Measurements from ENCODE around the gene RNASEH1. TPM values are rescaled to one million over a fixed set of nuclear protein-coding genes. Genes with fewer than 3 reads are reported as not detected.

The RNASEH1 gene
- total and polyA plus RNA-seq, 2 experiments from 2014 or later: 33.2 to 40.7 TPM

- 0 out of 2 replicates have a peak, but pooled peaks cover 8% of the 10 kb centered on the region for H3F3A ChIP-seq (replicated peaks; ENCODE audit: low read depth)
- peak; percentile 60 for ATAC-seq
- no peaks in the 10 kb centered on the region for H4K20me1 ChIP-seq (replicated peaks; ENCODE audit: insufficient read depth)
- peak; percentile 96 for DNase-seq (ENCODE audit: low spot score)
- H3K36me3 ChIP-seq (ENCODE audit: insufficient read depth): no peaks in the 10 kb centered on the region
- Mint-ChIP-seq H3K27ac (peak overlapping the region; percentile 89), H3K4me3 (peak overlapping the region; percentile 74), H3K4me1 (peaks cover 23% of the 10 kb centered on the region), H3K36me3 (ENCODE audit: low read depth) (peaks cover 21% of the 10 kb centered on the region), H3K27me3 (ENCODE audit: insufficient read depth, low read depth, poor library complexity) (peaks cover 18% of the 10 kb centered on the region), H3K9me3 (peaks cover 10% of the 10 kb centered on the region; the same call in 2 of the 3 replicates)
- 0 out of 2 replicates have a peak, but pooled peaks cover 5% of the 10 kb centered on the region for H3K27me3 ChIP-seq (ENCODE audit: insufficient read depth)
- peaks cover 23% of the 10 kb centered on the region for H3K79me2 ChIP-seq (replicated peaks; ENCODE audit: insufficient read depth)
- 0 out of 2 replicates have a peak, but pooled peaks cover 6% of the 10 kb centered on the region for H3K4me1 ChIP-seq (ENCODE audit: insufficient read depth)
- H3K27ac ChIP-seq (ENCODE audit: low read depth): peak overlapping the region; percentile 93
- TF ChIP-seq EZH2phosphoT487 (IDR thresholded peaks at IDR 0.05; ENCODE audit: unreplicated experiment) (no peak), POLR2AphosphoS5 (IDR thresholded peaks at IDR 0.05; ENCODE audit: low read depth) (peak; percentile 82)
- H3K9me2 ChIP-seq (ENCODE audit: insufficient read depth): no peaks in the 10 kb centered on the region
- H3K4me3 ChIP-seq: peak overlapping the region; percentile 64
- no peak overlapping the region for H2AFZ ChIP-seq
- peak overlapping the region; percentile 87 for H3K4me2 ChIP-seq
Measured at GRCh38 chr2:3518496-3519254, 39.5 kb downstream of the RNASEH1 start.

- H3K27ac Mint-ChIP-seq: peak overlapping the region; percentile 89
- no peak for ATAC-seq
Measured at GRCh38 chr2:3517948-3518495, 40.1 kb downstream of the RNASEH1 start.

More at GRCh38 chr2:3517948-3518495, 40.1 kb downstream of the RNASEH1 start:
- Histone ChIP-seq H3F3A (replicated peaks; ENCODE audit: low read depth) (0 out of 2 replicates have a peak, but pooled peaks cover 8% of the 10 kb centered on the region), H3K79me2 (replicated peaks; ENCODE audit: insufficient read depth) (peaks cover 23% of the 10 kb centered on the region), H4K20me1 (replicated peaks; ENCODE audit: insufficient read depth) (no peaks in the 10 kb centered on the region), H3K36me3 (ENCODE audit: insufficient read depth) (no peaks in the 10 kb centered on the region), H3K27ac (ENCODE audit: low read depth) (peak overlapping the region; percentile 76), H3K4me2 (peak overlapping the region; percentile 87), H3K9me2 (ENCODE audit: insufficient read depth) (no peaks in the 10 kb centered on the region), H3K4me3 (peak overlapping the region; percentile 62), H3K27me3 (ENCODE audit: insufficient read depth) (0 out of 2 replicates have a peak, but pooled peaks cover 5% of the 10 kb centered on the region), H3K4me1 (ENCODE audit: insufficient read depth) (0 out of 2 replicates have a peak, but pooled peaks cover 6% of the 10 kb centered on the region), H2AFZ (no peak overlapping the region)
- peaks cover 26% of the 10 kb centered on the region for H3K36me3 Mint-ChIP-seq (ENCODE audit: low read depth)
- H3K4me3 Mint-ChIP-seq: peak overlapping the region; percentile 74
- peaks cover 18% of the 10 kb centered on the region for H3K27me3 Mint-ChIP-seq (ENCODE audit: insufficient read depth, low read depth, poor library complexity)
- peaks cover 10% of the 10 kb centered on the region; the same call in 2 of the 3 replicates for H3K9me3 Mint-ChIP-seq
- TF ChIP-seq CREB1 (CRISPR knock-in tag; IDR thresholded peaks at IDR 0.05; ENCODE audit: low read depth) (no peak), ZNF331 (CRISPR knock-in tag; IDR thresholded peaks at IDR 0.05; ENCODE audit: low read depth) (no peak), REST (IDR thresholded peaks at IDR 0.05; ENCODE audit: unreplicated experiment) (no peak)
- DNase-seq (ENCODE audit: low spot score): no peak
- peaks cover 23% of the 10 kb centered on the region for H3K4me1 Mint-ChIP-seq

All from GM23338 (cell line).